HG03135 (cell line): ENCODE measurements around the gene OSMR.

Experiments used
- ATAC-seq: cut with Tn5 transposase; IDR thresholded peaks from one replicate; pipeline ENCODE4 v1.9.1; 2021; ENCODE audit warnings: mild to moderate bottlenecking, moderate library complexity; ENCODE audit not compliant: unreplicated experiment

OSMR gene

DNA sequence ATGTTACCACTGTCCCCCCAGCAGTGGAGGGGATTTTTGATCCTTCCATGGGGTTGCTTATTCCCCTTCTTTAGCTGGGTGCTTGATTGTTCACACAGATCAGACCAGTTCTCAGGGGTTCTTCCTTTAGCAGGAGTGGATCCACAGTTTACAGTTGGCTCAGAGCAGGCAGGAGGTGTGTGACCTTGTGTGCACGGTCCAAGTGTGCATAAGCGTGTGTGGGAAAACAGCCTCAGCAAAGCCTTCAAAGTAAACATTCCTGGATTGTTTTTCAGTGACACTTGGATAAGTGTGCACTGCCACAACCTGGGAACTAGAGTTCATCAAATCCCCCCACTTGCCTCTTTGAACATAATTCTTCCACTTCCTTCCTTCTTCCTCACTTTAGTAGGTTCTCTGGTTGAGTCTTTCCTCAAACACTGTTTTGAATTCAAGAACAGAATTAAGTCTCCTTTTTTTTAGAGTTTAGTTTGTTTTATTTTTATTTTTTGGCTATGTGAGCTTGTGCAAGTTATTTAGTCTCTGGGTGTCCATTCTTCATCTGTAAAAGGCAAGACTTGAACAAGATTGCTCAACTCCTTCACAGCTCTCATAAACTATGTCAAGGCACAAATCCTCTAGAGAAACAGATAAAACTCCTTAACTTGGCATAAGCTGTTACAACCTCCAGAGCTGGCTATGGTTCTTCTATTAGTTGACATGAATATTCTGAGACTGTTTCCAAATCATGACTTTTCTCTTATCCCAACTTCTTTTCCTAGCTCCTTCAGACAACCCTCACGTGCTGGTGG, 78.0 kb downstream of the OSMR start:
- ATAC-seq = no peak

DNA sequence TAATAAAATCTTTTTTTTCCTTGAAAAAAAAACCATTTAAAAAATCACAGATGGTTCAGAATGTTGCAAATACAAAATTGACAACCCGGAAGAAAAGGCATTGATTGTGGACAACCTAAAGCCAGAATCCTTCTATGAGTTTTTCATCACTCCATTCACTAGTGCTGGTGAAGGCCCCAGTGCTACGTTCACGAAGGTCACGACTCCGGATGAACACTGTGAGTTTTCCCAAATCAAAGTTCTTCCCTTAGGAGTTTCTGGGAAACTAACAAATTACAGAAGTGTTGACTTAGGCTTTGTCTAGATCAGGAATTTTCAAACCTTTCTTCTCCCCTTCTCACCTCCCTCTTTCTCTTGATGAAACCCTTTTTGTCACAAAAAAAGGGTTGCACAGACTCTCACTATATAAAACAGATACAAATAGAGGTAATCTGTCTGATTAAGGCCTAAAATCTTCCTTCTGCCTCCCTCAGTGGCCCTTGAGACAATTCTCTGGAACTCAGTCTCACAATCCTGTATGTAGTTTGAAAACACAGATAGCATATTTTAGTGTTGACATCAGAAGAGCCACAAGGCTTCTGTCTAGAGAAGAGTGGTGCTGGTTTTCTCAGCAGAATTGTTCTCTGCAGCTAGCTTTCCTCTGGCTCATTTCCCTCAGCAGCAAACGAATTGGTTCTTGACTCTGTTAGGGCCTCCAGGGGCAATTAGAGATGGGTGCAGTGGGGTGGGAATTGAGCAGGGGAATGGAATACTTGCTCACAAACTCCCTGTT, 79.5 kb downstream of the OSMR start:
- no peak for ATAC-seq

DNA sequence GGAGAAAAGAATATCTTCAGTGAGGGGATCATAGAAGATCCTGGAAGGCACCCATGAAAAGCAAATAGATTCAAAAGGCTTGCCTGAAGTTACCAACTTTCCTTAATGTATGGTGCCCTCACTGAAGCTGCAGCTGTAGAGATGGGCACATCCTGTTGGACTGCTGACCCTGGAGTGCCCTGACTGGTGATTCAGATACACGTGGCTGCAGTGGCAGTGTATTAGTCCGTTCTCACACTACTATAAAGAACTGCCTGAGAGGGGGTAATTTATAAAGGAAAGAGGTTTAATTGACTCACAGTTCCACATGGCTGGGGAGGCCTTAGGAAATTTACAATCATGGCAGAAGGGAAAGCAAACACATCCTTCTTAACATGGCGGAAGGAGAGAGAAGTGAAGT, 80.3 kb downstream of the OSMR start:
- no peak for ATAC-seq

DNA sequence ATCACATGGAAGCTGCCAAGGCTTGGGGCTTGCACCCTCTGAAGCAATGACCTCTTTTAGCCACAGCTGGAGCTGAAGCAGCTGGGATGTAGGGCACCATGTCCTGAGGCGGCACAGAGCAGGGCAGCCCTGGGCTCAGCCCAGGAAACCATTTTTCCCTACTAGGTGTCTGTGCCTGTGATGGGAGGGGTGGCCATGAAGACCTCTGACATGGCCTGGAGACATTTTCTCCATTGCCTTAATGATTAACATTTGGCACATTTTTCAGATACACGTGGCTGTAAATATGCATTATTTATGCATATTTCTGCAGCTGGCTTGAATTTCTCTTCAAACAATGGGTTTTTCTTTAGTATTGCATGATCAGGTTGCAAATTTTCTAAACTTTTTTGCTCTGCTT, 81.7 kb downstream of the OSMR start:
- no peak for ATAC-seq

DNA sequence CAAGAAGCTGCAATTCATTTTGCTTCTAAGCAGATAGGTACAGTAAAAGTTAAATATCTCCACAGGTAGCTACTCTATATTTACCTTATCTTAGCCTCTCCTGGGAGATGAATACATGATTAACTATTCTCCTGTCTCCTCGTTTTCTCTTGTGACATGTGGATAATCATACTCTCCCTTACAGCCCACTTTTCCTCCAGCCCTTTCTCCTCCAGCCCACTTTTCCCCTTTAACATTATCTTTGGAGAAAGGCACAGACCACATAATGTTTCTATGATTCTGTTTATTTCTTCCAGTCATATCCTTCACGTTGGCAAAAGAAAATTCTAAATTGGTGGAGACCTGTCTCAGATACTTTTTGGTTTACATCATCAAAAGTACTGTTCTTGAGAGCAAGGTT, 84.0 kb downstream of the OSMR start:
- ATAC-seq = no peak

DNA sequence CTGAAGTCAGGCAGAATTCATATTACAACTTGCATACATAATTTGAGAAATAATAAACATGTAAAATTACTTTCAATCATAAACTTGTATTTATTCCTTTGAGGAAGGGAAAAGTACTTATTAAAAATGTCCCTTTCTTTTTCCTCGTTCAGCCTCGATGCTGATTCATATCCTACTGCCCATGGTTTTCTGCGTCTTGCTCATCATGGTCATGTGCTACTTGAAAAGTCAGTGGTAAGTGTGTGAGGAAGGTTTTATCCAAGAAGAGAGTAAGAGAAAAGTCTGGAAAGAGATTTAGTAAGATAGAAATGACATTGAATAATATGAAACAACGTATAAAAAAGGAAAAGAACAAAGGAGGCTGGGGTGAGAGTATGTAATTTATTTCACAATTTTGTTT, 85.9 kb downstream of the OSMR start:
- no peak for ATAC-seq

DNA sequence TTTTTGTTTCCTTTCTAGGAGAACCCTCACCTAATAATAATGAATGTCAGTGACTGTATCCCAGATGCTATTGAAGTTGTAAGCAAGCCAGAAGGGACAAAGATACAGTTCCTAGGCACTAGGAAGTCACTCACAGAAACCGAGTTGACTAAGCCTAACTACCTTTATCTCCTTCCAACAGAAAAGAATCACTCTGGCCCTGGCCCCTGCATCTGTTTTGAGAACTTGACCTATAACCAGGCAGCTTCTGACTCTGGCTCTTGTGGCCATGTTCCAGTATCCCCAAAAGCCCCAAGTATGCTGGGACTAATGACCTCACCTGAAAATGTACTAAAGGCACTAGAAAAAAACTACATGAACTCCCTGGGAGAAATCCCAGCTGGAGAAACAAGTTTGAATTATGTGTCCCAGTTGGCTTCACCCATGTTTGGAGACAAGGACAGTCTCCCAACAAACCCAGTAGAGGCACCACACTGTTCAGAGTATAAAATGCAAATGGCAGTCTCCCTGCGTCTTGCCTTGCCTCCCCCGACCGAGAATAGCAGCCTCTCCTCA, 87.1 kb downstream of the OSMR start:
- no peak for ATAC-seq

DNA sequence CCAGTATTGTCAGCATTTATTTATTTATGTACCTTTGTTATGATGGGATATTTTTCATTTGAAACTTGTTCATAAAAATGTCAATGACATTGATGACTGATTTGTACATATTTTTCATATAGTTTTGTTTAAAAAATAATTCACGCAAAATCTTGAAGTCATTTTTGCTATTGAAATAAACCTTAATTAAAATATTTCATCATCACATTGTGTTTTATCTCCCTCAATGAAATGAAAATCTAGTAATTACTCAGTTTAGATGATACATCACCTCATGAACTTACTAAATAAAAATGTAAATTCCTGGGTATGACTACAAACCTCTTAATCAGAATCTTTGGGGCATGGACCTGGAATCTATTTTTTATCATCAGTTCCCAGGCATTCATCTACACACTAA, 89.6 kb downstream of the OSMR start:
- no peak for ATAC-seq

DNA sequence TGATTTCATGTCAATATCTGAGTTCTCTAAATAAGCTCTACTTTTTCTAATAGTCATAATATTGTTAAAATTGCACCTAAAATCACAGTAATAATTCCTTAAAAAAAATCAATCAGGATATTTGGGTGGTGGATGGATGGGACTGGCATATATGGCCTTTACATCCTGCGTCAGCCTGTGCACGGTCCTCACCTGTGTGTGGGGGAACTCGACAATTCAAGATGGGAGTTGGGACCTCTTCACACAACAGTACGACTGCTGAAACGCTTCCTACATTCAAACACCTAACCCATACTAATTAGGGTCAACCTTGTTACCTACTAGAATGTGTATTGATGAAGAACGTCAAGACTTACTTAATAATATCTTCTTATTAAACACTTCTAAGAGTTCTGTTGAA, 90.5 kb downstream of the OSMR start:
- no peak for ATAC-seq

DNA sequence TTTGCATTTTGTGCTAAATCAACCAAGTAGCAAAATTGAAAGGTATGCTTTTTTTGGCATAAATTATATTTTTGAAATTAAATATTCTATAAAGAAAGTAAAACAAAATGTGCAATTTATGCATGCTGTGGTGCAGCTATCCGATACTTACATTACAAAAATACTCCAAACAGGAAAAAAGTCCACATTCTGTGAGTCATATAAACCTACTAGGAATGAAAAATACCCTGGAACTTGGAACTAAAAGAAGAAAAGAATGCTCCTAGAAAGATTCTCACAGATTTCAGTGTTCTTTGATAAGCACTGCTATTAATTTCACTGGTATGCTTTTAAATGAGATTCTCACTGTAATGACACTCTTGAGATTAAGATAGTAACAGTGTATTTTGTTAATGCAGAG, 92.6 kb downstream of the OSMR start:
- ATAC-seq = no peak

DNA sequence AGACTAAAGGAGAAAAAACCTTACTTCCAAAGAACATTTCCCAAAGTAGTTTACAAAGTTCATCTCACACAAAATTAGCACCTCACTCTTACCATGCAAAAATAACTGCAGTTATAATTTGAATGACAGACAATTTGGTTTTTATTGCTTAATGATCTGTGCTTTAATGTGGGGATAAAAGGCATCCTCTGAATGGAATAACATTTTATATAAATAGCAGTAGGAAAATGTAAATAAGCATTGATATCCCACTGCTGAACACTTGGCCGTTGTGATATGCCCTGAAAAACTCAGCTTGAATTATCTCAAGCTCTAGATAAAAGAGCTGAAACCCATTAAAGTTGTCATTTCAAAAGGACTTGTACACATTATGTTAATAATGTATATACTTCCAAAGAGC, 93.2 kb downstream of the OSMR start:
- ATAC-seq = no peak

DNA sequence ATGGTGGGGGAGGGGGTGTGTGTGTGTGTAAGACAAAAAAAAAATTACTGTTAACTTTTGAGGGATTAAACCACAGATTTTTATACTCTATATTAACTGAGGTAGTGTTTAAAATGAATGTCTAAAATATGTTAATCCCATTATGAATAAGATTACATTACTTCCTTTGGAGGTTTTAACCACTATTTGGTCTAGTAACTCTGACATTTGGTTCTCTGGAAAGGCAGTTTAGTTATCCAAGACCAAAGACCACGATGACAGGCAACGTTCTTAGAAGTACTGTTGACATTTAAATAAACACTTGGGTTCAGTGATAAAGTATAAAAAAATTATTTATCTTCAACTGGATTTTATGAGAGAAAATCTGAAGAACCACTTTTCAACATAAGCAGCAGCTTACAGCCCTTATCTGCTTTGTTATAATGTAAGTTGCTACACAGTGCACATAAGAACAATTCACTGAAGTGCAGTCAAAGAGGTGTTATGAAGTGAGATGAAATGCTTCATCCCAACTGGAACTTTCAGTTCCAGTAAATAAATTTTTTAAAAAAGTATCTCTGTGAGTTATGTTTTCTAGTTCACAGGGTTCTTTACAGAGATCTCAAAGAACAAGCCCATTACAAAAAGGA, 94.5 kb downstream of the OSMR start:
- no peak for ATAC-seq

DNA sequence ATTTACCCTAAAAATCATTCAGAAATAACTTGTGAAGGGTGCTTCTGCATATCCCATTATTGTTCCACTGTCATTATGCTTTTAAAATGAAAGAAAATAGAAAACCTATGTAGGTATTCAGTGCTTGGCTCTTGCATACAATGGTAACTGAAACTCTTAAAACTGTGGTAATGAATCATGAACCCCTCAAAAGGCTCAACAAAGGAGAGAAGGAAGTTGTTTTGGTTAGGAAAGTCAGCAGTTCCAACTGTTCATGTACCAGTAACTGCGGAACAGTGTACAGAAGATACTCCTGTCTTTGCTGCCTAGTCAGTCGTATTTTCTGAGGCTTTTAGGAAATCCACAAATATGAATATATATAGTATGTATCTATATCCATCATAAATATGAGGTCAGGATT, 96.1 kb downstream of the OSMR start:
- no peak for ATAC-seq

DNA sequence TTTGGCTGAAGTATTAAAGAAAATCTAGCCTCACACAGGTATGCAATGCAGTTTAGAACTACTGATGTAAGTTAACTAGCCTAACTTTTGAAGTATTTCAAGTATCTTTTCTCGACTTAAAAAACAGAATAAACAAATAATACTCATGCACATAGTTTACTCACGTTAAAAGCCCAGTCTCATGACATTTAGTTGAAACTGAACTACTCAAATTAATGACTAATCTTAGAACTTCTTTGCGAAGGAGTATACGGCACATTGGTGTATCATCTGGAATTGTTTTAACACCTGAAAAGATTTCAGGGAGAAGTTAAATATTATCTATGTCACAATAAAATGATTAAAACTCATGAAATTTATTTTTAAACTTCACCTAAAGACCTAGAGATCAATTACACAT, 98.5 kb downstream of the OSMR start:
- ATAC-seq = no peak

DNA sequence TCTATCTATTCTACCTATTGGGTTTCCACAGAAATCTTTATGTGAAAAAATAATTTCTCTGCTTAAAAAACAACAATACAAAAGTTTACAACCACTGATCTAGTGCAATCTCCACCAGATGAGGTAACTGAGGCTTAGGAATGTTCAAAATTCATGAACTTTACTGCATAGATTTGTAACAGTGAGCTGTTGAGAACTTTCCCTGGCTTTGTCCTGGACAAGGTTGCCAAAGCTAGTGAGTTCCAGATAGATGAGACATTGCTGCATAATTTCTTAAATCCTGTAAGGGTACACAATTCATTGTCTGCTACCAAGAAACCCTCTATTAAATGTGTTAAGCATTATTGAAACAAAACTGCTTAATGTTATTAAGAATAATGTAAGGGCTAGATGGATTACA, 102.7 kb downstream of the OSMR start:
- ATAC-seq = no peak

DNA sequence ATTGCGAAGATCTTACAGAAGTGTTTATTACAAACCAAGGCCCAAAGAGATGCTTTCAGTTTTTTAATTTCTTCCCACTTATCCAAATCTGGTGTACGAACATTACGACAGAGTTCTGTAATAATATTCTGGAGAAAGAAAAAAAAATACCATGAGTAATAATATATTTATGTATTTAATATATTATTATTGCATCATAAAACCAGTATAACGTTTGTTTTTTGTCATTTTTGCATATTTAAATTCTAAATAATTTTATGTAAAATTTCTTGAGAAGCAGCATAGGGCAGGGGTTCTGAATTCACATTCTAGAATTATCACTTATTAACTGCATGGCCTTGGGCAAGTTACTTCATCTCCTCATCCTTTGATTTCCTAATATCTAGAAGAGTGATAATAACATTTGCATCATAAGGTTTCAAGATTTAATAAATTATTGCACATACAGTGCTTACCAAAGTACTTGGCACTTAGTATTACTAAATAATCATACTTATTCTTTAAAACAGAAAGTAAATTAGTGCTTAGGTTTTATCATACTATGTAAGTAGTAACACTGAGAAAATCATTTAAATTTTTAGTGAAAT, 107.7 kb downstream of the OSMR start:
- no peak for ATAC-seq

DNA sequence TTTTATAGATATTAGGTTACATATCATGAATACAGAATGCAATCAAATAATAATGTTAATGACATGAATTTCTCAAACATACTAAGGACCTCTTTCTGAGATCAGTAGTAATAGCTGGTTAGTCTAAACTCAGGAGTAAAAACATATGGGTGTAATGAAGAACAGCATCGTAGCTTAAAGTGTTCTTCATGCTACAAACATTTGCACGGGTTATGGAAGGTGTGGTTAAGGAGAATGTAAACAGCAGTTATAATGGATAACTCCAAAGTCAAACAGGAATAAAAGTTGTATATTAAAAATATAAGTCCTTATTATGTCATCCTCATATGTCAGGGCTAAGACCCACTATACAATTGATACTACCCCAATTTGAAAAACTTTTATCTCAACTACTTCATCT, 115.9 kb downstream of the OSMR start:
- ATAC-seq = no peak

DNA sequence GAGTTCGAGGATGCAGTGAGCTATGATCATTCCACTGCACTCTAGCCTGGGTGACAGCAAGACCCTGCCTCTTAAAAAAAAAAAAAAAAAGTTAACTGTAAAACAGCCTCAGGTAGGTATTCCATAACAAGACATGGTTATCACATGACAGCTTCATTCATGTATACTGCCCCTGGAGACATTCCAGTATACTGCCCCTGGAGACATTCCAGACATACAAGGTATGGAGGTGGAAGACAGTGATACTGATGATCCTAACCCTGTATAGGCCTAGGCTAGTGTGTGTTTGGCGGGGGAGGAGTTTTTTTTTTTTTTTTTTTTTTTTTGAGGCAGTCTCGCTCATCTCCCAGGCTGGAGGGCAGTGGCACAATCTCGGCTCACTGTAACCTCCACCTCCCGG, 122.9 kb downstream of the OSMR start:
- no peak for ATAC-seq

DNA sequence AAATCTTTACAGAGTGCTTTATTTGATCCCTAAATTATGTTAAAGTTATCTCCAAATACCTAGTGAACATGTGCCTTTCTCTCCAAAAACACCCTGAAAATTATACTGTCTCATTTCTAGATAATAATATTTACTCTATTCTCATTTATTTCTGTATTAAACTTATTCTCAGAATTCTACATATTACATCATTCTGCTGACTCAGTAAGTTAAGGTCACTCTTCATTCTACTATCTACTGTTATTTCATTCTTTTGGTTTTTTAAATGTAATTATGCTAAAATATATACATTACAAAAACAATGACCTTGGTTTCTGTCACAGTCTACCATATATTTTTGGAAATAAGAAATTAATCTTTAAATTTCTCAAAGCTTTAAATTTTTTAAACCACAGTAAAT, 132.2 kb downstream of the OSMR start:
- ATAC-seq = no peak

DNA sequence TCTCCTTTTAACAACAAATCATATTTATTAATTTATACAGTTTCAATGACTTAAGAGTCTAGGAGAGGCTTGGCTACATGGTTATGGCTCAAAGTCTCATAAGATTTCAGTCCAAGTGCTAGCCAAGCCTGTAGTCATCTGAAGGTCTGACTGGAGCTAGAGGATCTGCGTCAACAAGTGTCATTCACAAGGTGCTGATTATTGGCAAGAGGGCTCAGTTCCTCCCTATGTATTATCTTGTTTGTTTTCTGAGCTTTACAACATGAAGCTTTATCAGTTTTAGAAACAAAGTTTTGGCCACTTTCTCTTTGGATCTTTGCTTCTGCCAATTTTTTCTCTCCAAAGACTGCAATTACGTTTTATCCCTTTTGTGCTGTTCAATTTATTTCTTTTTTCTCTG, 133.7 kb downstream of the OSMR start:
- no peak for ATAC-seq
